IMR-90 (cell line): Measurements from ENCODE around the gene ATF5. TPM values are rescaled to one million over a fixed set of nuclear protein-coding genes. Genes with fewer than 3 reads are reported as not detected.

Source experiments
- ATAC-seq: fragments of 200-7000 bp; cut with Tn5 transposase; 2 replicates; pipeline ENCODE4 v1.9.1; 2020; ENCODE audit warnings: low read depth, mild to moderate bottlenecking, moderate library complexity
- BruUV-seq: library from RNA; stranded (reverse); fragments of 400-500 nt; replicated peaks from 2 replicates; lab custom pipeline; 2021; lab: Mats Ljungman, UMichigan
- CTCF ChIA-PET: fragments of 300-600 bp; formaldehyde crosslinking; extraction: SDS; loops from one replicate; lab custom pipeline; 2021; ENCODE audit warnings: antibody characterized with exemption; lab: Yijun Ruan, JAX
- POLR2A ChIA-PET: fragments of 300-600 bp; sonication (Branson Sonifier 250); formaldehyde crosslinking; loops from one replicate; lab custom pipeline; 2022; ENCODE audit warnings: antibody characterized with exemption; ENCODE audit not compliant: unreplicated experiment; lab: Charles Lee
- DNase-seq: peaks from one replicate; pipeline ENCODE4 v3.0.0; 2013
- H2AFZ ChIP-seq: replicated peaks from 2 replicates; pipeline ENCODE3; 2013; ENCODE audit warnings: low read length, mild to moderate bottlenecking; ENCODE audit not compliant: poor library complexity
- H2AK5ac ChIP-seq: 2 replicates; pipeline ENCODE4 v1.6.1; 2013; ENCODE audit warnings: low read depth, low read length, inconsistent platforms
- H2AK9ac ChIP-seq: replicated peaks from 2 replicates; pipeline ENCODE3; 2013; ENCODE audit warnings: mild to moderate bottlenecking, low read depth, low read length, moderate library complexity; ENCODE audit not compliant: poor library complexity
- H2BK120ac ChIP-seq: 2 replicates; pipeline ENCODE4 v1.6.1; 2013; ENCODE audit warnings: low read depth, low read length, inconsistent platforms
- H2BK15ac ChIP-seq: 3 replicates; pipeline ENCODE4 v1.6.1; 2013; ENCODE audit warnings: low read depth, low read length, inconsistent platforms
- H2BK20ac ChIP-seq: 2 replicates; pipeline ENCODE4 v1.6.1; 2013; ENCODE audit warnings: low read depth, mild to moderate bottlenecking, inconsistent platforms, low read length, moderate library complexity
- H2BK5ac ChIP-seq: 2 replicates; pipeline ENCODE4 v1.6.1; 2013; ENCODE audit warnings: mild to moderate bottlenecking, low read depth, low read length, inconsistent platforms; ENCODE audit not compliant: poor library complexity, severe bottlenecking
- H3K14ac ChIP-seq: replicated peaks from 2 replicates; pipeline ENCODE4 v1.6.1; 2013; ENCODE audit warnings: low read depth, low read length, inconsistent platforms
- H3K18ac ChIP-seq: 2 replicates; pipeline ENCODE4 v1.6.1; 2013; ENCODE audit warnings: low read depth, low read length, control low read depth
- H3K23ac ChIP-seq: 2 replicates; pipeline ENCODE4 v1.6.1; 2013; ENCODE audit warnings: low read depth, low read length, inconsistent platforms
- H3K27ac ChIP-seq: 2 replicates; pipeline ENCODE4 v1.5.1; 2013; ENCODE audit warnings: mild to moderate bottlenecking, control low read depth, low read length; ENCODE audit not compliant: insufficient read depth
- H3K27me3 ChIP-seq: 2 replicates; pipeline ENCODE4 v1.6.1; 2013; ENCODE audit warnings: low read length; ENCODE audit not compliant: control insufficient read depth, insufficient read depth
- H3K36me3 ChIP-seq: 2 replicates; pipeline ENCODE4 v1.6.1; 2013; ENCODE audit warnings: low read length, mixed read lengths; ENCODE audit not compliant: control insufficient read depth, insufficient read depth
- H3K4ac ChIP-seq: 2 replicates; pipeline ENCODE4 v1.6.1; 2013; ENCODE audit warnings: low read depth, low read length, inconsistent platforms
- H3K4me1 ChIP-seq: 2 replicates; pipeline ENCODE4 v1.6.1; 2013; ENCODE audit warnings: low read length, mixed read lengths; ENCODE audit not compliant: control insufficient read depth, insufficient read depth
- H3K4me2 ChIP-seq: 2 replicates; pipeline ENCODE4 v1.6.1; 2013; ENCODE audit warnings: low read depth, mild to moderate bottlenecking, control low read depth, low read length, moderate library complexity
- H3K4me3 ChIP-seq: 2 replicates; pipeline ENCODE4 v1.5.1; 2013; ENCODE audit warnings: low read depth, mild to moderate bottlenecking, control low read depth, low read length, moderate library complexity; ENCODE audit not compliant: insufficient read depth
- H3K56ac ChIP-seq: 2 replicates; pipeline ENCODE4 v1.6.1; 2013; ENCODE audit warnings: low read length, inconsistent platforms; ENCODE audit not compliant: insufficient read depth; ENCODE audit errors: extremely low read depth
- H3K79me1 ChIP-seq, 2 experiments: 2 replicates each; pipeline ENCODE4 v1.6.1; 2013; ENCODE audit warnings: low read length in 2 of 2, inconsistent platforms in 1 of 2, low read depth in 1 of 2
- H3K9ac ChIP-seq: 2 replicates; pipeline ENCODE4 v1.6.1; 2013; ENCODE audit warnings: low read depth, low read length, control low read depth
- H3K9me1 ChIP-seq: 2 replicates; pipeline ENCODE4 v1.6.1; 2013; ENCODE audit warnings: low read length, inconsistent platforms; ENCODE audit not compliant: insufficient read depth
- H3K9me3 ChIP-seq: 2 replicates; pipeline ENCODE4 v1.6.1; 2013; ENCODE audit warnings: low read length; ENCODE audit not compliant: control insufficient read depth, insufficient read depth
- H4K20me1 ChIP-seq: 2 replicates; pipeline ENCODE4 v1.6.1; 2013; ENCODE audit warnings: low read length, inconsistent platforms; ENCODE audit not compliant: insufficient read depth
- H4K5ac ChIP-seq: 2 replicates; pipeline ENCODE4 v1.6.1; 2013; ENCODE audit warnings: mild to moderate bottlenecking, low read depth, low read length, control low read depth
- H4K8ac ChIP-seq, 2 experiments: 2 replicates each; pipeline ENCODE4 v1.6.1; 2013; ENCODE audit warnings: low read depth in 2 of 2, low read length in 2 of 2, control low read depth in 1 of 2, inconsistent platforms in 1 of 2
- H4K91ac ChIP-seq: 2 replicates; pipeline ENCODE4 v1.6.1; 2013; ENCODE audit warnings: low read depth, low read length, inconsistent platforms; ENCODE audit not compliant: insufficient read depth
- BHLHE40 ChIP-seq: fragments of 150-350 bp; IDR thresholded peaks from 2 replicates; pipeline ENCODE4 v1.6.1; 2016; ENCODE audit warnings: mild to moderate bottlenecking, low read depth, low read length
- MAFK ChIP-seq: IDR thresholded peaks from 2 replicates; pipeline ENCODE4 v1.6.1; 2012; ENCODE audit warnings: low read depth, low read length, improper control_type of control experiment
- MAZ ChIP-seq: IDR thresholded peaks from 2 replicates; pipeline ENCODE4 v1.6.1; 2012; ENCODE audit warnings: low read depth, mild to moderate bottlenecking, low read length, improper control_type of control experiment, moderate library complexity, borderline replicate concordance
- MXI1 ChIP-seq: IDR thresholded peaks from 2 replicates; pipeline ENCODE4 v1.6.1; 2012; ENCODE audit warnings: low read depth, mild to moderate bottlenecking, low read length, moderate library complexity, borderline replicate concordance
- NFE2L2 ChIP-seq: fragments of 150-350 bp; IDR thresholded peaks from 2 replicates; pipeline ENCODE4 v1.6.1; 2016; ENCODE audit warnings: low read depth, mild to moderate bottlenecking, low read length
- POLR2A ChIP-seq: IDR thresholded peaks from 2 replicates; pipeline ENCODE4 v1.6.1; 2012; ENCODE audit warnings: mild to moderate bottlenecking, low read depth, low read length
- SMC3 ChIP-seq: fragments of 150-350 bp; IDR thresholded peaks from 2 replicates; pipeline ENCODE4 v1.6.1; 2016; ENCODE audit warnings: low read depth, mild to moderate bottlenecking, antibody characterized with exemption, low read length, moderate library complexity
- USF2 ChIP-seq: fragments of 150-350 bp; IDR thresholded peaks from 2 replicates; pipeline ENCODE4 v1.6.1; 2017; ENCODE audit warnings: mild to moderate bottlenecking, antibody characterized with exemption, low read length, low read depth
- WGBS, 2 experiments: methylation state at CpG; one replicate each; pipeline versions ENCODE4 v1.1.5 to v1.1.7; 2013; ENCODE audit warnings: missing lambda C conversion rate in 2 of 2; ENCODE audit not compliant: insufficient read length in 1 of 2; ENCODE audit errors: extremely low coverage in 2 of 2; 5-methylcytosine and 5-hydroxymethylcytosine counted together
- dilution Hi-C: fragments of 300-500 bp; cut with HindIII; formaldehyde crosslinking; loops from one replicate; pipeline ENCODE4 v1.14.3; 2018; ENCODE audit warnings: low sequenced_read_pairs; ENCODE audit not compliant: unreplicated experiment
- in situ Hi-C: fragments of 300-500 bp; cut with MboI; formaldehyde crosslinking; loops from 3 replicates; pipeline ENCODE4 v1.14.3; 2019; ENCODE audit warnings: low sequenced_read_pairs, inconsistent platforms, mixed read lengths
- intact Hi-C: fragments of 100-400 bp; cut with micrococcal nuclease; formaldehyde crosslinking; loops from 2 replicates; pipeline ENCODE4 v1.10.0; 2022
- polyA plus RNA-seq, 3 experiments: library from polyadenylated mRNA; depleted of rRNA; stranded (reverse); fragments of >200 nt; gene quantifications; 2 replicates each; pipeline ENCODE4 v1.2.3, GENCODE V29; 2012; ENCODE audit warnings: low replicate concordance in 1 of 3
- total RNA-seq: library from RNA; depleted of rRNA; stranded (reverse); fragments of >200 nt; gene quantifications from 2 replicates; pipeline ENCODE4 v1.2.3, GENCODE V29; 2012
- TF ChIP-seq, protein P1 (sequence below): fragments of 150-350 bp; IDR thresholded peaks from 2 replicates; pipeline ENCODE4 v1.6.1; 2016; ENCODE audit warnings: low read depth, mild to moderate bottlenecking, low read length, moderate library complexity, borderline replicate concordance

The ATF5 gene
- total and polyA plus RNA-seq, 2 of the 4 experiments (the other 2 are of a cell fraction): 2.7 to 15.7 TPM

GRCh38 chr19:49891393-49891792, 37.6 kb upstream of the ATF5 start:
- 81% methylated on average over 5 of the region's 17 CpGs; no CpG with 5 or more reads in 1 of the 2 experiments for WGBS, 2 experiments
- Histone ChIP-seq H3K4ac (no peak overlapping the region), H3K14ac (no peak overlapping the region), H2BK15ac (no peak overlapping the region), H3K9me1 (no peaks in the 10 kb centered on the region), H2BK120ac (no peak overlapping the region), H3K9ac (no peak overlapping the region), H3K27me3 (peaks cover 8% of the 10 kb centered on the region; the same call in 1 of the 2 replicates), H2AK5ac (0 out of 2 replicates have a peak overlapping the region, but pooled peaks have one; percentile 16), H3K56ac (no peak overlapping the region), H4K5ac (no peak overlapping the region), H3K4me3 (no peak overlapping the region), H3K79me1 (no peaks in the 10 kb centered on the region), H2BK5ac (no peak overlapping the region), H3K4me2 (no peak overlapping the region), H3K18ac (no peak overlapping the region), H4K91ac (no peak overlapping the region), H3K27ac (no peak overlapping the region), H3K23ac (no peak overlapping the region), H2AK9ac (no peak overlapping the region), H3K36me3 (peaks cover 5% of the 10 kb centered on the region; the same call in 1 of the 2 replicates), H2BK20ac (no peak overlapping the region), H2AFZ (peak overlapping the region; percentile 33), H4K8ac (no peak overlapping the region), H3K4me1 (peaks cover 2% of the 10 kb centered on the region; the same call in 1 of the 2 replicates), H4K20me1 (no peaks in the 10 kb centered on the region), H3K9me3 (no peaks in the 10 kb centered on the region)
- ATAC-seq (no peak), DNase-seq (no peak)
- intact Hi-C loops (no loop called here), dilution Hi-C loops (no loop called here), in situ Hi-C loops (no loop called here)
- TF ChIP-seq MAFK (no peak), USF2 (no peak), POLR2A (no peak), NFE2L2 (no peak), SMC3 (no peak), MXI1 (no peak), BHLHE40 (no peak), MAZ (no peak)
- TF ChIP-seq, protein P1, sequence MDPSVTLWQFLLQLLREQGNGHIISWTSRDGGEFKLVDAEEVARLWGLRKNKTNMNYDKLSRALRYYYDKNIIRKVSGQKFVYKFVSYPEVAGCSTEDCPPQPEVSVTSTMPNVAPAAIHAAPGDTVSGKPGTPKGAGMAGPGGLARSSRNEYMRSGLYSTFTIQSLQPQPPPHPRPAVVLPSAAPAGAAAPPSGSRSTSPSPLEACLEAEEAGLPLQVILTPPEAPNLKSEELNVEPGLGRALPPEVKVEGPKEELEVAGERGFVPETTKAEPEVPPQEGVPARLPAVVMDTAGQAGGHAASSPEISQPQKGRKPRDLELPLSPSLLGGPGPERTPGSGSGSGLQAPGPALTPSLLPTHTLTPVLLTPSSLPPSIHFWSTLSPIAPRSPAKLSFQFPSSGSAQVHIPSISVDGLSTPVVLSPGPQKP: no peak
- POLR2A ChIA-PET: no interaction called here
- CTCF ChIA-PET: interaction anchor here (0.6 kb wide), 1 partner anchor 44 kb away, joined by 10 read pairs; no protein-coding TSS in a partner anchor
- no TSS peak for BruUV-seq
